Activated T-helper 1 cell treated with anti-CD3 and anti-CD28 coated beads, Interleukin-12 subunit alpha, Interleukin-12 subunit beta, Interleukin-2, Interleukin-4 antibody, amounts not matched to agents 30 ng/mL and 10 ng/mL and 1 ng/mL, durations not matched to agents 14 hours and 24 hours and 36 hours (primary cell): ENCODE measurements around the gene ANO3. TPM values are rescaled to one million over a fixed set of nuclear protein-coding genes. Genes with fewer than 3 reads are reported as not detected.

Source experiments
- DNase-seq: peaks from one replicate; pipeline ENCODE4 v3.0.0; 2021; ENCODE audit warnings: low spot score
- H3K27ac Mint-ChIP-seq: one replicate; pipeline ENCODE4 v1.8.0; 2021; ENCODE audit warnings: mild to moderate bottlenecking, mixed read lengths
- H3K27me3 Mint-ChIP-seq: one replicate; pipeline ENCODE4 v1.8.0; 2022; ENCODE audit warnings: mild to moderate bottlenecking, moderate library complexity, mixed read lengths; ENCODE audit not compliant: insufficient read depth
- H3K36me3 Mint-ChIP-seq: one replicate; pipeline ENCODE4 v1.8.0; 2021; ENCODE audit warnings: low read depth, mixed read lengths
- H3K4me1 Mint-ChIP-seq: one replicate; pipeline ENCODE4 v1.8.0; 2021; ENCODE audit warnings: low read depth, mixed read lengths
- H3K4me3 Mint-ChIP-seq: one replicate; pipeline ENCODE4 v1.8.0; 2021; ENCODE audit warnings: mild to moderate bottlenecking, moderate library complexity, mixed read lengths
- H3K9me3 Mint-ChIP-seq: one replicate; pipeline ENCODE4 v1.8.0; 2021; ENCODE audit warnings: mixed read lengths
- intact Hi-C: fragments of 100-400 bp; cut with micrococcal nuclease; formaldehyde crosslinking; loops from one replicate; pipeline ENCODE4 v1.15.1; 2024
- total RNA-seq: library from RNA; stranded (reverse); gene quantifications from 2 replicates; pipeline ENCODE4 v1.2.3, GENCODE V29; 2022

Gene ANO3
- total RNA-seq, 1 donor from 2014 or later, result not detected

DNA sequence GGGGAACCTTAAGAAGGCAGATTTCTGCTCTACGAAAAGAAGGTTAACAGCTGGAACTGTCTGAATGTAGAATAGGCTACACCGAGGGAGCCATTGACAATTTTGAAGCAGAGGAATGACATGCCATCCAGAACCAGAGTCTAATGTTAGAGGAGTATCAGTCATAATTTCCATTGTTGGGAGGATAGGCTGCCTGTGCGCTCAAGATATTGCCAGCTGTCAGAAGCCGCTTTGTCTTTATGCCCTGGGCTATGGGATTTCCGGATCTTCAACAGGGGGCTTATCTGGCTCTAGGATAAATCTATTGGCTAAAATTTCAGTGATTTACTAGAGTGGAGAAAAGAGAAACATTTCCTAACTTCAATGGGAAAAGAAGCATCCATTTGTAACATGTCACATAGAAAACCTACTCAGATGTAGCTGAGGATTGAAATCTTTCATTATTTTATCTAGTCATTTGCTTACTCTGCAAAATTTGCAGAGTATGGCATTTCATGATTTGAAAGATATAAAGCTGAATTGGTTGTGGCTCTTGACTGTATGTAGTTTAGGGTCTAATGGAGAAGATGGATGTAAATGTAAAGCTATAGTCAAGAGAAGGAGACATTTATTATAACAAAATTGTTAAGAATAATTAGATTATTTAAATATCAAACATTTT lies 78.9 kb downstream of the ANO3 start:
- no peaks in the 10 kb centered on the region for H3K9me3 Mint-ChIP-seq
- DNase-seq, result no peak
- intact Hi-C loops, result no loop called here
- no peak overlapping the region for H3K27ac Mint-ChIP-seq
- H3K4me1 Mint-ChIP-seq, result no peaks in the 10 kb centered on the region
- H3K27me3 Mint-ChIP-seq, result no peaks in the 10 kb centered on the region
- H3K36me3 Mint-ChIP-seq, result no peaks in the 10 kb centered on the region
- no peak overlapping the region for H3K4me3 Mint-ChIP-seq

DNA sequence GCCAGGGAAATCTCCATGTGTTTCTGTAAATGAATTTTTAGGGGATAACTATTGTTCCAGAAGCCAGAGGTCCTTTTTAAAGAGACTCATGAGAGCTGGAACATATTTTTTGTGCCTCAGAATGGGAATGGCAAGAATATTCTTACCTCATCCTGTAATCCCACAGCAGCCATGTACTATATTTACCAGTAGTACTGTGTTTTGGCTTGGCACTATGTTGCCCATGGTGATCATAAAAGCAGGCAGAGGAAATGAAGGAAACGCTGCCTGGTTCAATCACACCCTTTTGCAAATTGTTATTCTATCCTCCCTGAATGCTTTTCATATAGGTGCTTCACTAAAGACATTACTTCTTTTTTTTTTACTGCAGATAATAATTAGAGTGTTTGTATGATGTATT lies 81.0 kb downstream of the ANO3 start:
- Mint-ChIP-seq H3K27ac (no peak overlapping the region), H3K27me3 (no peaks in the 10 kb centered on the region), H3K9me3 (no peaks in the 10 kb centered on the region), H3K4me3 (no peak overlapping the region), H3K36me3 (no peaks in the 10 kb centered on the region), H3K4me1 (no peaks in the 10 kb centered on the region)
- intact Hi-C loops, result no loop called here
- no peak for DNase-seq

DNA sequence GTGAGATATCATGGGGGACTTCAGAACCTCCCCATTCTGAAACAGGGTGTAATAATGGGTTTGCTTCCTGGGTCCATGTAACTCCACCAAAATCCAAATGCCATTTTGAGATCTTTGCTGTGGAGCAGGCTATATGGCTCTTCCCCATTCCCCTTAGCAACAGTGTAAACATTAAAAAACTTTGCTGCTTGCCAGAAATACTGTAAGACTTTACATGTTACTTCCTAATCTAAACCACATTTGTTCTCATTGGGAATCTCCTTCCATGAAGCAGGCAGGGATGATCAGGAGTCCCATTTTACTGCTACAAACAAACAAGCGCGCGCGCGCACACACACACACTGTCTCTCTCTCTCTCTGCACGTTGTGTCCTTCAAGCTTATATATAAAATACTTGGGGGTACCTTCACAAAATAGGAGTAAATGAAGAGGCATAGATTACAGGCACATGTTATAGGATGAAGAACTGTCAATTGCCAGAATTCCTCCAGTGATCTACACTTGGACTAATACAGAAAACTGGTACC lies 86.5 kb downstream of the ANO3 start:
- DNase-seq, result no peak
- intact Hi-C loops, result no loop called here
- Mint-ChIP-seq H3K9me3 (no peaks in the 10 kb centered on the region), H3K36me3 (no peaks in the 10 kb centered on the region), H3K27ac (no peak overlapping the region), H3K4me3 (no peak overlapping the region), H3K4me1 (no peaks in the 10 kb centered on the region), H3K27me3 (no peaks in the 10 kb centered on the region)

GRCh38 chr11:26420331-26420730 lies 88.4 kb downstream of the ANO3 start:
- DNase-seq, result no peak
- H3K4me3 Mint-ChIP-seq, result no peak overlapping the region
- intact Hi-C loops, result no loop called here
- no peaks in the 10 kb centered on the region for H3K27me3 Mint-ChIP-seq
- H3K9me3 Mint-ChIP-seq, result no peaks in the 10 kb centered on the region
- H3K27ac Mint-ChIP-seq, result no peak overlapping the region
- no peaks in the 10 kb centered on the region for H3K36me3 Mint-ChIP-seq
- H3K4me1 Mint-ChIP-seq, result no peaks in the 10 kb centered on the region

DNA sequence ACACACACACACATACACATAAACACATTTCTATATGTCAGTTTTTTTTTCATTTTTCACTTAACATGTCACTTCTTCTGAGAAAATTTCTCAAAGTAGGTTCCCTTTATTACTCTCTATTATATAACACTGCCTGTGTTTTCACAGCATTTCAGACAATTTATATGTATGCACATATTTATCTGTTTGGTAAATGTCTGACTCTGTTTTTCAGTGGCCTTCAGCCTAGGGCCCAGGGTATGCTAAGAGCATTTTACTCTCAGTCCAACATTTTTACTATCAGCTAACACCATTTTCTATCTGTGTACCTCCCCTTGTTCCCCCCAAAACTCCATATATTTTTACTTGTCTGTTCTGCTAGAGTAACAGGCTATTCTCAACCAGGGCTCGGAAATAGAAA lies 92.3 kb downstream of the ANO3 start:
- intact Hi-C loops, result no loop called here
- H3K4me1 Mint-ChIP-seq, result no peaks in the 10 kb centered on the region
- H3K27ac Mint-ChIP-seq, result no peak overlapping the region
- H3K4me3 Mint-ChIP-seq, result no peak overlapping the region
- H3K9me3 Mint-ChIP-seq, result no peaks in the 10 kb centered on the region
- no peak for DNase-seq
- H3K27me3 Mint-ChIP-seq, result no peaks in the 10 kb centered on the region
- H3K36me3 Mint-ChIP-seq, result no peaks in the 10 kb centered on the region

- no peaks in the 10 kb centered on the region for H3K27me3 Mint-ChIP-seq
- no peak for DNase-seq
- H3K36me3 Mint-ChIP-seq, result no peaks in the 10 kb centered on the region
- no peaks in the 10 kb centered on the region for H3K4me1 Mint-ChIP-seq
- intact Hi-C loops, result no loop called here
- no peak overlapping the region for H3K4me3 Mint-ChIP-seq
- H3K27ac Mint-ChIP-seq, result no peak overlapping the region
- peaks cover 8% of the 10 kb centered on the region for H3K9me3 Mint-ChIP-seq
Observed at GRCh38 chr11:26439854-26440253, 107.9 kb downstream of the ANO3 start.

- H3K27ac Mint-ChIP-seq, result no peak overlapping the region
- H3K36me3 Mint-ChIP-seq, result no peaks in the 10 kb centered on the region
- no peak for DNase-seq
- peaks cover 8% of the 10 kb centered on the region for H3K9me3 Mint-ChIP-seq
- H3K27me3 Mint-ChIP-seq, result no peaks in the 10 kb centered on the region
- intact Hi-C loops, result no loop called here
- no peak overlapping the region for H3K4me3 Mint-ChIP-seq
- H3K4me1 Mint-ChIP-seq, result no peaks in the 10 kb centered on the region
Observed at GRCh38 chr11:26442131-26442530, 110.2 kb downstream of the ANO3 start.

DNA sequence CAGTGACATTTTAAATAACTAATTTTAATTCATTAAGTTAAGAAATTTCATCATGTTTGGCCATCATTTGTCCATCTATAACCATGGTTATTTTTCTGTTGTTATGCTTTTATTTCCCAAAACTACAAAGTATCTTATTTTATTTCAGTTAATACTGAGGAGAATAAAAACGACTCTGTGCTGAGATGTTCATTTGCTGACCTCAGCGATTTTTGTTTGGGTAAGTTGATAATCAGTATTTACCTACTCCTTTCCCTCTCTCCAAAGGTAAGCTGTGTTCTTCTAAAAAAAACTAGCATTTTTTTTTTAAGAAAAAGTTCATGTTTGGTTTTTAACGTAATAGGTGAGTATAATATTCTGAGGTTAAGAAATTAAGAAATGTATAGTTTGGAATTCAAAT lies 111.7 kb downstream of the ANO3 start:
- no peaks in the 10 kb centered on the region for H3K27me3 Mint-ChIP-seq
- no peak overlapping the region for H3K4me3 Mint-ChIP-seq
- no peaks in the 10 kb centered on the region for H3K36me3 Mint-ChIP-seq
- H3K9me3 Mint-ChIP-seq, result peaks cover 4% of the 10 kb centered on the region
- no peaks in the 10 kb centered on the region for H3K4me1 Mint-ChIP-seq
- H3K27ac Mint-ChIP-seq, result no peak overlapping the region
- intact Hi-C loops, result no loop called here
- DNase-seq, result no peak

DNA sequence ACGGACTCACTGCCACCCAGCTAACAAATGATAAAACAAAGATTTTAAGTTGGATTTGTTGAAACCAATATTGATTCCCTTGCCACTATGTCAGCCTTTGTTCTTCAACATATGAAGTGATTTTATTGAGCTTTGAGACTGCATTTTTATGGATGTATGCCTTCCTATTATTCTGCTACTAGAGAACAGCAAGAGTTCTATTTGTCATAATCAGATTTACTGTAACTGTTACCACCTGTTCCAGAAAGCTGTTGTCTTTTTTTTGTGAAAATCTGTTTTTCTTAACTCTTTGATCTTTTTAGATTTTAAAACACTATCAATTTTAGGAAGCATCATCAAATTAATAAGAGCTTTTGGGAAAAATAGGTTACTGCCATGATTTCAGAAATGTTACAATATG lies 125.7 kb downstream of the ANO3 start:
- intact Hi-C loops, result no loop called here
- H3K27ac Mint-ChIP-seq, result no peak overlapping the region
- no peak overlapping the region for H3K4me3 Mint-ChIP-seq
- H3K36me3 Mint-ChIP-seq, result no peaks in the 10 kb centered on the region
- no peaks in the 10 kb centered on the region for H3K4me1 Mint-ChIP-seq
- H3K27me3 Mint-ChIP-seq, result no peaks in the 10 kb centered on the region
- no peaks in the 10 kb centered on the region for H3K9me3 Mint-ChIP-seq
- no peak for DNase-seq

DNA sequence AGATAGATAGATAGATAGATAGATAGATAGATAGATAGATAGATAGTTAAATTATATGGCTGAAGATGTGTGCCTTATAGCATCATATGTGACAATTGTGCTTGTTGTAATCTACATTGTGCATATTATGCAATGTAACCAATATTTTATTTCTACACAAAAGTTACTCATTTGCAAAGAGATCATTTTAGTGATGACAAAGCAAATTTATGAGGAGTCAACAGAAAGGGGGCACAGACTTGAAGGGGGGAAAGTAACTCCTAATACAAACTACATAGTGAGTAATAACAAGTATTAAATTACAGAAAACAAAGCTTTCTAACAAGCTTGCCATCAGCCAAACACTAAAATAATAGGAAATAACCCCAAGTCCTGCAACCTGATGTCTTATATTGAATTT lies 133.3 kb downstream of the ANO3 start:
- Mint-ChIP-seq H3K36me3 (no peaks in the 10 kb centered on the region), H3K27me3 (no peaks in the 10 kb centered on the region), H3K4me3 (no peak overlapping the region), H3K27ac (no peak overlapping the region), H3K4me1 (no peaks in the 10 kb centered on the region), H3K9me3 (no peaks in the 10 kb centered on the region)
- no peak for DNase-seq
- intact Hi-C loops, result no loop called here

- no peak overlapping the region for H3K4me3 Mint-ChIP-seq
- H3K9me3 Mint-ChIP-seq, result no peaks in the 10 kb centered on the region
- DNase-seq, result no peak
- no peak overlapping the region for H3K27ac Mint-ChIP-seq
- no peaks in the 10 kb centered on the region for H3K4me1 Mint-ChIP-seq
- H3K36me3 Mint-ChIP-seq, result no peaks in the 10 kb centered on the region
- intact Hi-C loops, result no loop called here
- no peaks in the 10 kb centered on the region for H3K27me3 Mint-ChIP-seq
Observed at GRCh38 chr11:26467506-26467905, 135.6 kb downstream of the ANO3 start.

- H3K27me3 Mint-ChIP-seq, result no peaks in the 10 kb centered on the region
- no peak overlapping the region for H3K27ac Mint-ChIP-seq
- no peak overlapping the region for H3K4me3 Mint-ChIP-seq
- no peak for DNase-seq
- H3K9me3 Mint-ChIP-seq, result no peaks in the 10 kb centered on the region
- no peaks in the 10 kb centered on the region for H3K36me3 Mint-ChIP-seq
- H3K4me1 Mint-ChIP-seq, result no peaks in the 10 kb centered on the region
- intact Hi-C loops, result no loop called here
Observed at GRCh38 chr11:26470992-26471391, 139.1 kb downstream of the ANO3 start.

DNA sequence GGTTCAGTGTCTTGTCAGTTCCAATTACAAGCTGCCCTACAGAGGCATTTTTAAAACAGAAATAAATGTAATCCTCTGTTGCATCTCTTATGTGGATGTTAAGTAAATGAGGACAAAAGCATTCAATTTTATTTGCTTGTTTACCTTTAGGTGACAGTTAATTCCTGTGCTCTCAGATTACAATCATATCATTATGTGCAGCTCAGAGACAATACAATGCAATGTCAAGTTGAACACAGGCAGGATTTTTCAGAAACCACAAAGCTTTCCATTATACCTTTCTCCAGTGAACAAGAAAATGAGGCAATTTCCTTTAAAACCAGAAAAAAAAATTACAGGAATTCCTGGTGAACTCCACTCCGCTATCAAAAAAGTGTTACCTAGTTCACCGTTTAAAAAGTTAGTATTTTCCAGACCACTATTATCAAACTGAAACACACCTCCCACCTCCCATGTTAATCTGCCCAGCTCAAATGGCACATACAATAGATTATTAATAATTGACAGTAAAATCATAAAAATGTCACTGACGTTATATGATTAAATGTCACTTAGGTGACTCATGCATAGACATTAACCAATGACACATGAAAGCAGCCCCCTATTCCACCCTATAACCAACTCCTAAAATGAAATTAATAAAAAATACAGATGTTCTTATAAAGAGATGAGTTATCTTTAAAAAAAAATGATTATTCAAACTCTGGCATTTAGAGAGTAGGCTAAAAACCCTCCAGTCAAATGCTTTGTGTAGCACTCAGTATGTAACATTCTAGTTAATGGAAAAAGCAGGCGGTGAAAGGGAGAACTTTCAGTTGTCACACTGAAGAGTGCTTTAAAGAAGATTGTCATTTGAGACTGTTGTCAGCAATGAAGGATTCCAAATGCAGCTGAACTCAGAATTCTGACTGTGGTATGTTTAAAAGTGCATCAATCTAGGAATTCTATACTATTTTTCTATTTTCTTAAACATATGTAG lies 141.6 kb downstream of the ANO3 start:
- Mint-ChIP-seq H3K36me3 (no peaks in the 10 kb centered on the region), H3K27me3 (no peaks in the 10 kb centered on the region), H3K27ac (no peak overlapping the region), H3K9me3 (no peaks in the 10 kb centered on the region), H3K4me1 (no peaks in the 10 kb centered on the region), H3K4me3 (no peak overlapping the region)
- DNase-seq, result no peak
- intact Hi-C loops, result no loop called here
